NCI-H82 treated with DMSO at 0.1 percent for 48 hours (cell line): Measurements from ENCODE around the gene ABCC5.

ENCODE experiments used
- DNase-seq: peaks from one replicate; lab custom pipeline; 2025; ENCODE audit not compliant: unreplicated experiment; lab: John Stamatoyannopoulos, UW

The ABCC5 gene

DNA sequence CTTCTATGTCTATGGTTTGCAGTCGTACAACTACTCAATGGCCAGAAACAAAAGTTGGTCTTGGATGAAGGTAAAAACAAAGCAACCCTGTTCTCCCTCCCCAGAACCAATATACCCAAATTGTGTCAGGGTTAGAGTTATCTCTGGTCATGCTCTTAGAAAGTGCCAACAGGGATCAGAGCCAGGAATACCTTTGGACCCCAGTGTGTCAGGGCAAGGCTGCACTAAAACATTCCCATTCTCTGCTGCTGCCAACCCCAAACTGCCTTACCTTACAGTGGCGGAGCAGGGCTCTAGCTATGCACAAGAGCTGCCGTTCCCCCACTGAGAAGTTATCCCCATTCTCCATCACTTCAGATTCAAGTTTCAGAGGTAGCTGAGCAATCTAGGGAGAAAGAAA lies 90.6 kb downstream of the ABCC5 start:
- DNase-seq, result no peak

DNA sequence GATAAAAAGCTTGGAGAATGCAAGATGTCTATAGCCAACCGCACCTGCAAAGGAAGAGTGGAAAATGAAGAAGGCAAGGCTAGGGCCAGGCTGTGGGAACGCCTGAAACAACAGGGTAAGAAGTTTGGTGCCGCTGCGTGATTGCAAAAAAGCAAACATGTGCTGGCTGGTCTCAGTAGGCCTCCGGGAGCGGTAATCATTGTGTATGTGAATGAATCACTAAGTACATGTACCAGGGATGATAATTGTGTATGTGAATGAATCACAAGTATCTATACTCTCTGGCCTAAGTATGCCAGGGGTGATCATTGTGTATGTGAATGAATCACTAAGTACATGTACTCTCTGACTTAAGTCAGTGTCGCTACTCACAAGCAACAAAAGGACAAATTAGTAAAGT lies 92.7 kb downstream of the ABCC5 start:
- no peak for DNase-seq

- DNase-seq, result no peak
Measured at GRCh38 chr3:183924543-183924942, 93.1 kb downstream of the ABCC5 start.

DNA sequence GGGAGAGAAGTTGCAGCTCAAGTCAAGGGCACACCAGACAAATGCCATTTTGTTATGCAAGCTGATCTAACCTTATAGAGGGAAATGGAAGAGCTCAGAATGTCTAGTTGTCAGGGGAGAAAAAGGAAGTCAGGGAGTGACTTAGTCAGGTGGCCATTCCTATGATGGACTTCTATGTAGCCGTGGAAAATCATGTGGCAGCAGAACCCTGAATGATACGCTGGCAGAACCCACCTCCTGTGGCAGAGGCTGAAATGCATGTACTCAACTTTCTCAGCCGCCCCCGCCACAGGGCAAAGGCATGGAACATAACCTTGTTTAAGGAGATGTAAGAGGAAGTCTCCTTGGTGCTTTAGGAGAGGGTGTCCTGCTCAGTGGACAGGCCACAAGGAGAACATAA lies 95.3 kb downstream of the ABCC5 start:
- DNase-seq, result no peak

GRCh38 chr3:183921096-183921495 lies 96.6 kb downstream of the ABCC5 start:
- DNase-seq, result no peak

DNA sequence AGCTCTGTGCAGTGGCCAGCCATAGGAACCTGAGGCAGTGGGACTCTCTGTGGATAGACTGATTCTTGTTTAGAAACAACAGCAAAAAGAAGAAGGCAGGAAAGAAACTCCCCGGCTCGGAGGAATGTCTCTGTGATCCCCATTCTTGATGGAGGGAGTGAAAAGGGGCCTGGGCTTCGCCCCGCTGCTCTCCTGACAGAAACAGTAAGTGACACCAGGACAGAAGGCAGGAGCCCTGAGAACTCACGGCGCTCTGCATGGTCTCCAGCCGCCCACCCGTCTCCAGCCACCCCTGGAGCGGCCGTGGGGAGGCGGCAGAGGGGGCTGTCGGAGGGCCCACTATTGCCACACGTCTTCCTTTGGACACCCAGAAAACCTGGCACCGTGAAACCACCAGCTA lies 97.3 kb downstream of the ABCC5 start:
- DNase-seq, result no peak

DNA sequence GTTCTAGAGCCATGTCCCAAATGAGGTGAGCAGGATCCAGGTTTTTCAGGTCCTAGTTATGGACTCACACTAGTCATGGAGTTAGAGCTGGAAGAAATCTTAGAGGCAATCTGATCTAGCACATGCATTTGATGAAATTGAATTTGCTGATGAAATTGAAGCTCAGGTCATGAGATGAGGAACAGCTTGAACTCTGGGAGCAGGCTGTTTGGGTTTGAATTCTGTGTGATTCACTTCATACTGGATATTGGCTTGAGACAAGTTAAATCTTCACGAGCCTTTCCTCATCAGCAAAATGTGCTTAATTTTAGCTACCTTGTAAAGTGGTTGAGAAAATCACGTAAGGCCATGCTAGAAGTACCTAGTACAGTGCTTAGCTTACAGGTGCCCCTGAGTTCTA lies 99.5 kb downstream of the ABCC5 start:
- no peak for DNase-seq

DNA sequence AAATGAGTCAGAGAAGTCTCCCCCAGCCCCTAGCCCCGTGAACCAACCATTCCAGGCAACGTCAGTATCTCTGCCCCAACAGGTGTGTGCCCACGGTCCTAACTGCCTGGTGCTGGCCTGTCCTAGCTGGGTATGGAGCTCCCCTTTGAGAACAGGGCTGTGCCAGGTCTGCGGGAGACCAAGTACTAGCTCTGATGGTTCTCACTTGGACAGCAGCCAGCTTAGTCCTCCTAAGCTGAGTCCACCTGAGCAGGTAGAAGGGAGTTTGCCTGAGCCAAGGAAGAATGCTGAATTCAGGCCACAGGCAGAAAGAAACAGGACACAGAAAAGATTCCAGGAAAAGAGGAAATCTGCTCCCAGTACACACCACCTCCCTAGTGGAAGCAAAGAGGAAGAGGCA lies 99.9 kb downstream of the ABCC5 start:
- no peak for DNase-seq

- DNase-seq, result no peak
Measured at GRCh38 chr3:183914856-183915255, 102.8 kb downstream of the ABCC5 start.

GRCh38 chr3:183913580-183913920 lies 104.1 kb downstream of the ABCC5 start:
- no peak for DNase-seq

GRCh38 chr3:183912895-183913579 lies 104.6 kb downstream of the ABCC5 start:
- no peak for DNase-seq

DNA sequence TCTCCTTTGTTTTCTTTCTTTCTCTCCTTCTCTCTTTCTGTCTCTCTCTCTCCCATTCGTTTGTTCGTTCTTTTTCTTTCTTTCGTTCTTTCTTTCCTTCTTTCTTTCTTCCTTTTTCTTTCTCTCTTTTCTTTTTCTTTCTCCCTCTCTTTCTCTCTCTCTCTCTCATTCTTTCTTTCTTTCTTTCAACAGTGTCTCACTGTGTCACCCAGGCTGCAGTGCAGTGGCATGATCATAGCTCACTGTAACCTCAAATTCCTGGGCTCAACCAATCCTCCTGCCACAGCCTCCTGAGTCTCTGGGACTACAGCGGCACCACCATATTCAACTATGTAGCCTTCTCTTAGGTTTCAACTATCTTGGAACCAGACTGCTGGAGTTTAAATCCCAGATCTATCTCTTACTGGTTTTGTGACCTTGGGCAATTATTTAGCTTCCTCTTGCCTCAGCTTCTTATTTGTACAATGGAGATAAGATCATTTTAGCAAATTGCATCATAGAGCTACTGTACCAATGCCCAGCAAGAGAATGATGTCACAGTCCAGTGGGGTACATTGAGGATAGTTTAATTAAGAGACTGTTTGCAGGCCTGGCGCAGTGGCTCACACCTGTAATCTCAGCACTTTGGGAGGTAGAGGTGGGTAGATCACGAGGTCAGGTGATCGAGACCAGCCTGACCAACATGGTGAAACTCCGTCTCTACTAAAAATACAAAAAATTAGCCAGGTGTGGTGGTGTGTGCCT lies 105.7 kb downstream of the ABCC5 start:
- DNase-seq, result no peak

DNA sequence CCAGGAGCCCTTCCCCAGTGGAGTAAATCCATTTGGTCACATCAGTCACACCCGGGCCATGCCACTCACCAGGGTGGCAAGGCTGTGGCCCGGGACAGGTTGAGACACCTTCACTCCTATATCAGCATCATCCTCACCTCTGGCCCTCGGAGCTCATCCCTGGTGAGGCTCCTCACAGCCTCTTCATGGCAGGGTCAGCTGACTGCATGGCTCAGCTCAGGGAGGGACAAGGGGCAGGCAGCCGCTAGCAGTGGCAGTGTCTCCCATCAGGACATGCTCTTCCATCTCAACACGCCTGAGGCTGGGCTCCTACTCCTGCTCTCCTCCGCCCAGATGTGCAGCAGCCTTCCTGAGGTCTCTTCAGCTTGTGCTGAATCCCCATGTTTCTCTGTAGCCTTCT lies 106.6 kb downstream of the ABCC5 start:
- no peak for DNase-seq

DNA sequence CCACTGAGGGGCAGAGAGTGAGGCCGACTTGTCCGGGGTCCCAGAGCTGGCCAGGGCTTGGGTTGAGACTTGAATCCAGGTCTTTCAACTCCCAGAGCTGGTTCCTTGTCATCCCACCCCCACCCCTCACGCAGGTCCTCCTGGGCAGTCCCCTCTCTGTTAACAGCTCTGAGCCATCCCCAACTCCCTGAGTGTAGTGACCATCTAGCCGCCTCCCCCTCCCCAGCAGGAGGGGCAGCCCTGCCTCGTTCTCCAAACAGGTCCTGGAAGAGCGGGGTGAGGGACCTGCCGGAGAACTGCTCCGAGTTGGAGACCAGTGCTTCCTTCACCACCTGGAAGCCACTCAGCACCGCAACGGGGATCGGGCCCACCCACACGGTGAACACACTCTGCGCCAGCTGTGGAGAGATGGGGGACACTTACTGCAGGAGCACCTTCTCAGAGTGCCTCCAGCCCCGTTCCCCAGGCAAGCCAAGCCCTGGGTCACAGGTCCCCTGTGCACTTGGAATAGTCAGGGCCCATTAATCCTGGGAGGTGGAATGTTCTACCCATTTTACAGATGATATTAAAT lies 108.6 kb downstream of the ABCC5 start:
- DNase-seq, result no peak

DNA sequence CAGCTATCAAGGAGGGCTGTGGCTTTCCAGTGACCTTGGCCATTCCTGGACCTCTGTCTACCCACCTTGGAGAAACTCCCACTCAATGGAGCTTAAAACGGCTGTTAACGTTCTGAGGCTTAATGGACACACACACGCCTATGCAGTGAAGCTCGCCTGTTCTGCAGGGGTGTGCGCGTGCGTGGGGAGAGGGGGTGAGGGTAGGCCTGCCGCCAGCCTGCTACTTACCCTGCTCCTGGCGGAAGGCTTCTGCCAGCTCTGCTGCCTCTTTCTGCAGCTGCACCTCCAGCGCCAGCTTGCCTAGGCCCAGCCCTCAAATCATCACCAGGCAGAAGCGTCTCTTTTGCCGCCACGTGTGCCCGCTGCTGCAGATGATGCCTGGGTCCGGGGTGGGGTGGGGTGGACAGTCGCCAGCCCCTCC lies 109.8 kb downstream of the ABCC5 start:
- DNase-seq, result no peak

GRCh38 chr3:183907176-183907575 lies 110.5 kb downstream of the ABCC5 start:
- no peak for DNase-seq

- no peak for DNase-seq
Measured at GRCh38 chr3:183906234-183906921, 111.3 kb downstream of the ABCC5 start.

- no peak for DNase-seq
Measured at GRCh38 chr3:183904833-183905780, 112.6 kb downstream of the ABCC5 start.

GRCh38 chr3:183898028-183898431 lies 119.7 kb downstream of the ABCC5 start:
- no peak for DNase-seq

DNA sequence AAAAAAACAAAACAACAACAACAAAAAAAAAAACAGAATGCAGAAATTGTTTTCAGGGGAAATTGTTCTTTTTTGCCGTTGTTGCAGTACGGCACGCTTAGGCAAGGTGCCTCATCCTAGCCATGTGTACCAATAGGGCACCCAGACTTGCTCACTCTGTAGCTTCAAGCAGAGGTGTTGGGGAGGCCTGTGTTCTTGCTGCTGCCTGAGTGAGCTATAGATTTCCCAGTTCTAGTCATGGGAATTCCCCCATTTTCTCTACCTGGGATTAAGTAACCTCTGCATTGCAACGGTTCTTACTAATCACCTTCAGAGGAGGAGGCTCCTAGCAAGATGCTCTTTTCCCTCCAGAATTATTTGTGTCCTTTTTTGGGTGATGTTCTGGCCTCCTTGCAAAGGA lies 120.1 kb downstream of the ABCC5 start:
- DNase-seq, result no peak

DNA sequence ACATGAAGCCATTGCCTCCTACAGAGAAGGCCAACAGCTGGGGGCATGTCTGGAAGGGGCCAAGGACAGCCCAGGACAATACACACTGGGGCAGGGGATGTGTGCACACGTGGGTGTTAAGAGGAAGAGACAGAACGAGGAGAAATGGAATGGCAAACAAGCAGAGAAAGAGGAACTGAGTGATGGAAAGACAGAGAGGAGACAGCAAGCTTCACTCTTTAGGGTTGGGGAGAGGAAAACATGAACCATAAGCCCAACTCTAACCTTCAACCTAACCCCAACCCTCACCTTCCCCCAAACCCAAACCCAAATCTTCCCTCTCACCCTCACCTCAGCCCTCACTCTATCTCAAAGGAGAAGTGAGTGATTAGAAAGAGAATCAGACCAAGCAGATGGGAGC lies 121.1 kb downstream of the ABCC5 start:
- peak; percentile 30 for DNase-seq
